Endothelial cell of umbilical vein (primary cell): ENCODE data around the gene SNCB. TPM values are rescaled to one million over a fixed set of nuclear protein-coding genes. Genes with fewer than 3 reads are reported as not detected.

Source experiments
- BruUV-seq: library from RNA; stranded (reverse); fragments of 400-500 nt; replicated peaks from 2 replicates; lab custom pipeline; 2021; lab: Mats Ljungman, UMichigan
- CTCF ChIA-PET: fragments of 300-600, 350-600 bp; sonication (Branson Sonifier 250); formaldehyde crosslinking; loops from one replicate; lab custom pipeline; 2021; ENCODE audit warnings: antibody characterized with exemption, inconsistent platforms; lab: Charles Lee
- POLR2A ChIA-PET: fragments of 300-600, 350-600 bp; sonication (Branson Sonifier 250); formaldehyde crosslinking; loops from one replicate; lab custom pipeline; 2021; ENCODE audit warnings: antibody characterized with exemption, inconsistent platforms; lab: Charles Lee
- DNase-seq: peaks from one replicate; pipeline ENCODE4 v3.0.0-alpha.2; 2011; ENCODE audit warnings: low read depth, low spot score
- FAIRE-seq: peaks from 2 replicates; lab custom pipeline; 2011; peaks lifted over from hg19 to GRCh38; lab: Jason Lieb, UNC
- H2AFZ ChIP-seq: 2 replicates; pipeline ENCODE4 v1.6.0; 2012; ENCODE audit warnings: low read depth, low read length, control low read depth, inconsistent platforms
- H3K27ac ChIP-seq: 2 replicates; pipeline ENCODE4 v1.5.1; 2011; ENCODE audit warnings: low read depth, mild to moderate bottlenecking, control low read depth, low read length, moderate library complexity; ENCODE audit not compliant: insufficient read depth
- H3K27me3 ChIP-seq, 2 experiments: 2 replicates each; pipeline versions ENCODE4 v1.6.0 to v1.6.1; 2011; ENCODE audit warnings: low read length in 2 of 2, mixed read lengths in 1 of 2; ENCODE audit not compliant: control insufficient read depth in 2 of 2, insufficient read depth in 2 of 2
- H3K36me3 ChIP-seq, 2 experiments: 2 replicates in 1 of 2; 3 replicates in 1 of 2; pipeline ENCODE4 v1.5.1; 2011; ENCODE audit warnings: low read length in 2 of 2, mild to moderate bottlenecking in 1 of 2, moderate library complexity in 1 of 2; ENCODE audit not compliant: control insufficient read depth in 2 of 2, insufficient read depth in 2 of 2; ENCODE audit errors: extremely low read depth in 1 of 2
- H3K4me1 ChIP-seq: 3 replicates; pipeline ENCODE4 v1.5.1; 2011; ENCODE audit warnings: mild to moderate bottlenecking, low read length; ENCODE audit not compliant: control insufficient read depth, insufficient read depth; ENCODE audit errors: extremely low read depth
- H3K4me2 ChIP-seq: 2 replicates; pipeline ENCODE4 v1.6.1; 2011; ENCODE audit warnings: low read length, control low read depth, mixed read lengths; ENCODE audit not compliant: insufficient read depth
- H3K4me3 ChIP-seq, 3 experiments: fragments of 200-600 bp in 1 of 3; sonication (generic), shearing (Covaris generic) in 1 of 3; replicated peaks in 1 of 3; 2 replicates each; pipeline ENCODE4 v1.5.1; 2011 to 2016; ENCODE audit warnings: control low read depth in 3 of 3, low read length in 3 of 3, mild to moderate bottlenecking in 2 of 3, inconsistent platforms in 1 of 3, low read depth in 1 of 3, moderate library complexity in 1 of 3; ENCODE audit not compliant: insufficient read depth in 1 of 3
- H3K79me2 ChIP-seq: 2 replicates; pipeline ENCODE4 v1.6.0; 2012; ENCODE audit warnings: low read length, inconsistent platforms; ENCODE audit not compliant: control insufficient read depth, insufficient read depth
- H3K9ac ChIP-seq: replicated peaks from 2 replicates; pipeline ENCODE3; 2011; ENCODE audit warnings: low read length, control low read depth; ENCODE audit not compliant: insufficient read depth; ENCODE audit errors: extremely low read depth
- H3K9me1 ChIP-seq: replicated peaks from 3 replicates; pipeline ENCODE4 v1.6.0; 2011; ENCODE audit warnings: mild to moderate bottlenecking, low read length; ENCODE audit not compliant: control insufficient read depth, insufficient read depth; ENCODE audit errors: extremely low read depth
- H3K9me3 ChIP-seq: replicated peaks from 2 replicates; pipeline ENCODE4 v1.5.1; 2012; ENCODE audit warnings: low read length, inconsistent platforms; ENCODE audit not compliant: control insufficient read depth, insufficient read depth
- H4K20me1 ChIP-seq: replicated peaks from 2 replicates; pipeline ENCODE3; 2011; ENCODE audit warnings: mild to moderate bottlenecking, low read length; ENCODE audit not compliant: control insufficient read depth, insufficient read depth; ENCODE audit errors: extremely low read depth
- CTCF ChIP-seq, 2 donors: IDR thresholded peaks; 1 replicate in 1 of 2; 2 replicates in 1 of 2; pipeline ENCODE4 v1.5.1; 2011; ENCODE audit warnings: low read length in 2 of 2, mild to moderate bottlenecking in 2 of 2, moderate library complexity in 2 of 2, control low read depth in 1 of 2, inconsistent platforms in 1 of 2, low read depth in 1 of 2; ENCODE audit not compliant: insufficient read depth in 1 of 2; ENCODE audit errors: extremely low read depth in 1 of 2
- EZH2 ChIP-seq: IDR thresholded peaks from 2 replicates; pipeline ENCODE4 v1.6.1; 2012; ENCODE audit warnings: borderline replicate concordance, low read depth, mild to moderate bottlenecking, moderate library complexity, low read length, inconsistent platforms; ENCODE audit not compliant: severe bottlenecking
- FOS ChIP-seq: IDR thresholded peaks from 2 replicates; pipeline ENCODE4 v1.6.1; 2011; ENCODE audit warnings: mild to moderate bottlenecking, low read length, moderate library complexity, borderline replicate concordance; ENCODE audit not compliant: insufficient read depth
- GATA2 ChIP-seq: IDR thresholded peaks from 2 replicates; pipeline ENCODE4 v1.7.0; 2011; ENCODE audit warnings: low read depth, mild to moderate bottlenecking, moderate library complexity, mixed read lengths, low read length; ENCODE audit not compliant: insufficient read length, insufficient read depth
- JUN ChIP-seq: IDR thresholded peaks from 2 replicates; pipeline ENCODE4 v1.6.1; 2011; ENCODE audit warnings: borderline replicate concordance, low read depth; ENCODE audit not compliant: insufficient read length, insufficient read depth
- MAX ChIP-seq: IDR thresholded peaks from 2 replicates; pipeline ENCODE4 v1.6.1; 2011; ENCODE audit not compliant: insufficient read depth, insufficient read length
- MYC ChIP-seq: IDR thresholded peaks from one replicate; pipeline ENCODE4 v1.6.1; 2011; ENCODE audit warnings: mild to moderate bottlenecking, low read depth, low read length
- POLR2A ChIP-seq: IDR thresholded peaks from 2 replicates; pipeline ENCODE4 v1.6.1; 2012; ENCODE audit warnings: low read depth, mild to moderate bottlenecking, control low read depth, low read length
- POLR2AphosphoS5 ChIP-seq: IDR thresholded peaks from 2 replicates; pipeline ENCODE4 v1.6.1; 2012; ENCODE audit warnings: low read depth, mild to moderate bottlenecking, control low read depth, low read length, moderate library complexity; ENCODE audit not compliant: insufficient read depth
- dilution Hi-C: fragments of 300-500 bp; cut with MboI; formaldehyde crosslinking; loops from one replicate; pipeline ENCODE4 v1.15.0; 2019; ENCODE audit warnings: low sequenced_read_pairs; ENCODE audit not compliant: extremely low pct_ligation_motif_present
- intact Hi-C: fragments of 100-400 bp; cut with micrococcal nuclease; formaldehyde crosslinking; loops from one replicate; pipeline ENCODE4 v1.10.0; 2022
- polyA plus RNA-seq, 4 experiments: library from polyadenylated mRNA; depleted of rRNA in 3 of 4; stranded (reverse) in 3 of 4; unstranded in 1 of 4; fragments of >200 nt; gene quantifications; 2 replicates each; pipeline versions ENCODE4 v1.2.1 to v1.2.3, GENCODE V29; 2011 to 2012; ENCODE audit warnings: missing spikeins in 1 of 4
- total RNA-seq: library from RNA; stranded (reverse); gene quantifications from 2 replicates; pipeline ENCODE4 v1.2.3, GENCODE V29; 2021

SNCB gene
- total and polyA plus RNA-seq, 2 donors (not counting 3 experiments of a cell fraction or from before 2014, with no cell fraction given) = 0.08 TPM; not detected in 1

GRCh38 chr5:176579323-176579722 is 51.0 kb downstream of the SNCB start:
- Histone ChIP-seq H3K27ac (no peak overlapping the region), H3K79me2 (no peaks in the 10 kb centered on the region), H3K4me3 (no peak overlapping the region), H3K4me2 (no peak overlapping the region), H3K4me1 (no peaks in the 10 kb centered on the region), H3K9me1 (no peaks in the 10 kb centered on the region), H2AFZ (no peak overlapping the region), H4K20me1 (no peaks in the 10 kb centered on the region), H3K36me3 (no peaks in the 10 kb centered on the region), H3K9ac (no peak overlapping the region), H3K27me3 (no peaks in the 10 kb centered on the region), H3K9me3 (no peaks in the 10 kb centered on the region)
- DNase-seq (no peak), FAIRE-seq (no peak)
- dilution Hi-C loops = no loop called here
- BruUV-seq = no TSS peak
- POLR2A ChIA-PET = no interaction called here
- TF ChIP-seq FOS (no peak), GATA2 (no peak), JUN (no peak), EZH2 (no peak), MYC (no peak), POLR2A (no peak), MAX (no peak), POLR2AphosphoS5 (no peak), CTCF (IDR thresholded peaks at IDR 0.05; ENCODE audit: extremely low read depth in 1 of 2, insufficient read depth in 1 of 2, low read depth in 1 of 2, low read length in 2 of 2) (no peak)
- intact Hi-C loops = no loop called here
- CTCF ChIA-PET = interaction anchor here (1.0 to 1.8 kb wide), 5 partner anchors 8 to 163 kb away, joined by 3 to 5 read pairs (median 4); partner anchors contain the start of gene CLTB
